Thyroid gland (tissue), 4 donors: Measurements from ENCODE around the gene DDB1.
A peak's percentile ranks its signal among the peaks of the same experiment; 100 is the strongest.

Source experiments
- CTCF ChIP-seq, 6 experiments: fragments of 200-600 bp in 3 of 6; fragments of 450-650 bp in 3 of 6; sonication (generic) in 3 of 6; IDR thresholded peaks; one replicate each; pipeline ENCODE4 v1.5.1; 2016 to 2019; ENCODE audit warnings: antibody characterized with exemption in 6 of 6, mild to moderate bottlenecking in 2 of 6, inconsistent platforms in 1 of 6, moderate library complexity in 1 of 6
- POLR2A ChIP-seq, 2 donors: fragments of 450-650 bp; IDR thresholded peaks; one replicate each; pipeline ENCODE4 v1.6.1; 2017; ENCODE audit warnings: antibody characterized with exemption in 2 of 2, mild to moderate bottlenecking in 2 of 2, moderate library complexity in 1 of 2

- TF ChIP-seq CTCF (IDR thresholded peaks at IDR 0.05) (no peak), POLR2A (IDR thresholded peaks at IDR 0.05) (peak; percentile 25 to 92)
Observed at GRCh38 chr11:61361741-61362541, 29.0 kb upstream of the DDB1 start, which contains the start of the genes CYB561A3 and TMEM138.
